Endometrial microvascular endothelial cells (primary cell): Measurements from ENCODE around the gene FAM78A. TPM values are rescaled to one million over a fixed set of nuclear protein-coding genes. Genes with fewer than 3 reads are reported as not detected.

Experiments
- in situ Hi-C: cut with HindIII; loops from 2 replicates; pipeline ENCODE4 v1.10.0; 2017; ENCODE audit warnings: low sequenced_read_pairs, low pct_unique_long_range_greater_than_20kb; ENCODE audit errors: inconsistent ontology term
- total RNA-seq: library from RNA; depleted of rRNA; stranded (reverse); fragments of >200 nt; gene quantifications from one replicate; pipeline ENCODE4 v1.2.3, GENCODE V29; 2015; ENCODE audit errors: inconsistent ontology term

FAM78A gene
- total RNA-seq, 1 donor from 2014 or later, result 5.9 TPM

DNA sequence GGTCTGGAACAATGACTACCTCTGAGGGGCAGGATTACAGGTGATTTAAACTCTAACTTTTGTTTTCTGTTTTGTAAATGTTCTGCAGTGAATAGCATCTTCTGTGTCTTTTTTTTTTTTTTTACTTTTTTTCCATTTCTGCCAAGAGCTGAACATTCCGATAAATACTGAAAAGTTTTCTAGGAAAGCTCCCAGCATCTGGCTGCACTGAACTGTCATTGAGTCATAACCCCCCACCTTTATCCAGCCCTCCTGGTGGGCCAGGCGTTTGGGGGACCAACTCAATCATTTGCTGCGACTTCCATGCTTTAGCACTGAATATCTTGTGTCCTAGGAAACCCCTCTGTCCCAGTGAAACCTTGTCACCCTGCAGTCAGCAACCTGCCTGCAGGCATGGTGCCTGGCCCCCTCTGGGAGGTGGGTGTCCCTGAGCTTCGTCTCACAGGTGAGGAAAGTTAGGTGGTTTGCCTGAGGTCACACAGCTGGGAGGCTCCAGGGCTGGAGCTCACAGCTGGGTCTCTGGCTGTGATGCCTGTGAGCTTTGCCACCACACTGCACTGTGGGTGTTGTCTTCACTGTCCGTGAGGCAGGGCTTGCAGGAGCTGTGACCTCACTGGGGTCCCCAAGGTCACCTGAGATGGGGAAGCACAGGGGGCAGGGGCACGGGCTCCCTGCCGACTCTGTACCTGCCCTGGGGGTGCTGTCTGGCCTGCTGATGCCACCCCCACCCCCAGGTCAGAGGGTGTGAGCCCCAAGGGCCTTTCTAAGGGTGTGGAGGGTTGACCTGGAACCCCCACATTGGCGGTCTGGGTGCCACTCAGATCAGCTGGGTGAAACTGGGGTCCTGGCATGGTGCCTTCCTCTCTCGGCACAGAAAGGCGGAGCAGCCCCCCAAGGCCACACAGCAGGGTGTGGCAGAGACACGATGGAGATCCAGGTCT, 27.3 kb upstream of the FAM78A start:
- in situ Hi-C loops, result no loop called here

DNA sequence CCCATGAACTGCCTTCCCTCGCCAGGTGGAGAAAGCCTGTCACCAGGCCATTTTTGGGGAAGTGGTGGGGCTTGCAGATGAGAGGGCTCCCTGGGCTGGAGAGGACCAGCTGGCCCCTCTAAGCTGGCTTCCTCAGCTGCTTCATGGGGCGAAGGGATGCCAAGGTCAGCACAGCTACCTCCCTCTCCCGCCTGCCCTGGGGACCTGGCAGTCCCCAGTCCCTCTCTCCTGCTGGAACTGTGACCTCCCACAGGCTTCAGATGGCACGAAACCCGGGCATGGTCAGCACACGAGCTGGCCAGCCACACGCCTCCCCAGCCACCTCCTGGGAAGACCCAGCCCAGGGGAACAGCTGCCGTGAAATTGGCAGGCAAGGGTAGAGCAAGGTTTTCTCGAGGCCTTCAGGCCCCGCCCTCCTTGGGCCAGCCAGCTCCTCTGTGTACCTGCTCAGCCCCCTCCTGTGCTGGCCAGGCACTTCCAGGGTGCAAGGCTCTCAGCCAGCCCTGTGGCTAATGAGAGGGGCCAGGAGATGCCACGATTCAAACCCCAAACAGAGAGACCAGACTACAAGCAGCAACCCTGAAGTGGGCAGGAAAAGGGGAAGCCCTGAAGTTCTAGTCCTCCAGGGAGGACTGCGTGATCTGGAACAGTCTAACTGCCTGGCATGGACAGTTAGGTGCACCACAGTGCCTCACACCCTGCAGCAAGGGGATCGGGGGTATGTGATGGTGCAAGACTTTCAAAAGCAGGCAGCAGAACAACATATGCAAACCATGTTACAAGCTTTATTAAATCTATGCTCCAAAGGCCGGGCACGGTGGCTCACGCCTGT, 26.1 kb upstream of the FAM78A start:
- in situ Hi-C loops, result no loop called here

GRCh38 chr9:131300444-131300843, 24.1 kb upstream of the FAM78A start:
- in situ Hi-C loops, result no loop called here

- in situ Hi-C loops, result no loop called here
These were observed 23.6 kb upstream of the FAM78A start for GRCh38 chr9:131299961-131300347.

DNA sequence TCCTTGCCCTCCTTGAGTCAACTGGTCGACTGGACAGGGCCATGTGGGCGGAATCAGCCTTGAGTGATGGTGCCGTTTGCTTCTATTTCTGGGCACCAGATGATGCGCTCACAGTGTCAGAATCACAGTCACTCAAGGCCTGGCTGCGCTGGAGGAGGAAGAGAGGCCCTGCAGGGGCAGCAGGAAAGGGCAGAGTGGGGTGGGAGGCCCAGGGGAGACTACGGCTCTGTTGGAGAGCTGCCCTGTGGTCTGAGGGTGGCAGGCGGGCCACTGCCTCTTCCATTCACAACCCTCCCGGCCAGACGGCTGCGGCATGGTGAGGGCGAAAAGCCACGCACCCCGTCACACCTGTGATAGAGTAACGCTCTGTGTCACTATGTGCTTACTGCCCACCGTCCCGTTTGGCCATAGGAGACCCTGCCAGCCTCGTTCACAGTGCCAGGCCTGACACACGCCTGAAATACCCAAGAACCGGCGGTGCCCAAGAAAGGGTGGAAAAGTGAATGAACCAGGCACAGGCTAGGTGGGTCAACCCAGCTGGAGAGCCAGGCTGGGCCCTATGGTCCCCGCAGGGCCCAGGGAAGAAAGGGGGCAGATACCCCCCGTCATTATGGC, 23.1 kb upstream of the FAM78A start:
- in situ Hi-C loops, result no loop called here

GRCh38 chr9:131298816-131299215, 22.5 kb upstream of the FAM78A start:
- in situ Hi-C loops, result no loop called here

GRCh38 chr9:131298341-131298740, 22.0 kb upstream of the FAM78A start:
- in situ Hi-C loops, result no loop called here

DNA sequence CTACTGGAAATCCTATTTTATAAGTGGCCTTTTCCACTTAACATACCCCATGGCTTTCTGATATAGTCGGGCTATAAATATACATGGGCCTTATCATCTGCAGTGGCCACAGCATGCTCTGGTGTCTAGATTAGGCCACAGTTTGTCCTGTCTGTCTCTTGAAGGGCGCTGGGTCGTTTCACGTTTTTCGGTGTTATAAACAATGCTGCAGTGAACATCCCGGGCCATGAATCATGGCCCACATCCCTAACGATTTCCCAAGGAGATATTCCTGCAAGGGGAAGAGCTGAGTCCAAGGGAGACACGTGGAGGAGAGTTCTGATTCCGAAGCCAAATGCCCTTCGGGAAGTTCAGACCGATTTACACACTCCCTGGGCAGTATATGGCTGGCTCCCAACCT, 21.6 kb upstream of the FAM78A start:
- in situ Hi-C loops, result no loop called here

- in situ Hi-C loops, result no loop called here
These were observed 20.7 kb upstream of the FAM78A start for GRCh38 chr9:131296906-131297500.

DNA sequence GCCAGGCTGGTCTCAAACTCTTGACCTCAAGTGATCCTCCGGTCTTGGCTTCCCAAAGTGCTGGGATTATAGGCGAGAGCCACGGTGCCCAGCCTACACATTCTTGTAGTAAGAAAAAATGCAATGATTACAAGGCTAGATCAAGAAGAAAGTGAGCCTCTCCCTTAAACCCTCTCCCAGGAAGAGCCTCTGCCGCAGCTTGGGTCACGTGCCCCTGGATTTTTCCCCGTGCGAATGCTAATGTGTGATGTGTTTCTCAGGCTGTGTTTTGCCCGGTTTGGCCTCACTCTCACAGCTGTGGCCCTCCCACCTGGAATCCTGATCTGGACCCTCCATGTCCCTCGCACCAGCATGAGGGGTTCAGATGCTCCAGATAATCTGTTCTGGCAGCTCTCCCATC, 20.1 kb upstream of the FAM78A start:
- in situ Hi-C loops, result no loop called here

DNA sequence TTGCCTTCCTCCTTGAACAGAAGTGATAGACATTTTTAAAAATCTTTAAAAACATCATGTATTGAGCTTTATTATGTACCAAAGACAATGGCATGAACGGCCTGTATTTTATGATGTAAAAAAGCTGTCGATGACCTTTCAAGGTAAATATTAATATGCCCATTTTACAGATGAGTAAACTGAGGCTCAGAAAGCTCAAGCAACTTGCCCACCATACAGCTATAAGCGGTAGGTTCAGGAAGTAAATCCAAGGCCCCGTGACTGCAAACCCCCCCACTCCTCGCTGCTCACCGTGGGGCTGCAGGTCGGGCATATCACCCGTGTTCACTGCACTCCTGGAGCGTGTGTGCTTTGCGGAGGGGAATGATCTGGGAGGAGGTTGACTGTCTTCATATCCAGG, 16.6 kb upstream of the FAM78A start:
- in situ Hi-C loops, result no loop called here

DNA sequence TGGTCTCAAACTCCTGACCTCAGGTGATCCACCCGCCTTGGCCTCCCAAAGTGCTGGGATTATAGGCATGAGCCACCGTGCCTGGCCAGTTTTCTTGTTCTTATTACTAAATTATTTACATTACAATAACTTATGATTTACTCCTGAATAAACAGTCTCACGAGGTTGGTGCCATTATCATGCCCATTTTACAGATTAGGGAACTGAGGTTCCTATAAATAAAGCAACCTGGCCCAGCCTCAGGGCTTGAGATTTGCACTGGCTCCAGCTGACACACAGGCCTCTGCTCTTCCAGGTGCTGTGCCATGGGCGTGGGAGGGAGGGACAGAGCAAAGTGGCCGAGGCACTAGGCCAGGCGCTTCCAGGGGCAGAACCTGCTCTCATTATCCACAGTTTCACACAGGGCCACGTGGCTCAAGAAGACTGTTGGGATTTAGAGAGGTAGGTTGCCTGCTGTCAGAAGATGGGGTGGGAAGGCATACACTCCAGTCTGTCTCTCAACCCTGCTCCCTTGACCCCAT, 15.5 kb upstream of the FAM78A start:
- in situ Hi-C loops, result no loop called here

GRCh38 chr9:131290767-131291370, 14.6 kb upstream of the FAM78A start:
- in situ Hi-C loops, result no loop called here

- in situ Hi-C loops, result no loop called here
These were observed 13.9 kb upstream of the FAM78A start for GRCh38 chr9:131290036-131290766.

GRCh38 chr9:131289301-131290035, 13.2 kb upstream of the FAM78A start, which contains the start of gene PLPP7:
Gene PLPP7, plus strand, starts transcription at chr9:131289723. Its CDS starts 275 bp downstream, at chr9:131289998.
- in situ Hi-C loops, result no loop called here

DNA sequence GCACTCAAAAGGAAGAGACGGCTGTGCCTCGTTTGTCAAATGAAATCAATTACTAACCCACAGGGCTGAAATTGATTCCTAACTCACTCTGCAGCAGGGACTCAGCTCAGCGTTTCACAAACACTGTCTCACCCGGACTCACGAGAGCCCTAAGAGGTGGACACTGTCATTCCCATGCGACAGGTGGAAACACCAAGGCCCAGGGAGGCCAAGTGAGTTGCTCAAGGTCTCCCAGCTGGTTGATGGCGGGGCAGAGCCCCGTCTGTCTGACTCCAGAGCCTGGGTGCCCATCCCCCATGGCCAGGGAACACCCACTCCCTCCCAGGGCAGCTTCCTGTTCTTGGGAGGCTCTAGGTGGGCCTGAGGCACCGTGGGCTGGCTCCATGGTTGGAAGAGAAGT, 11.9 kb upstream of the FAM78A start:
- in situ Hi-C loops, result no loop called here

DNA sequence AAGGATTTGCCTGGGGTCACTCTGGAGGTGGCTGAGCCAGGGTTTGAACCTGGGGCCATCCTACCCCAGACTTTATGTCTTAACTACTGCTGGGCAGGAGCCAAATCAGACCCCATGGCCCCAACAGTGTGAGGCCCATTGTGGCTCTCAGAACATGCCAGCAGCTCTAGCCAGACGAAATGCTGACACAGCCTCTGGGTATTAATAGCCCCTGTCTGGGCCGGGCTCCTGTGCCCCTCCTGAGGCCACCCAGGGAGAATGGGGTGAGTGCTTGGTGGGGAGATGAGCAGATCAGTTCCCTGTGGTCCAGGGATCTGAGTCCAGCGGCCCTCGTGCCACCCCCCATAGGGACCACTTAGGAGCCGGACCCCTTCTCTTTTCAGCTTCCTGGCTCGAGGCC, 11.0 kb upstream of the FAM78A start:
- in situ Hi-C loops, result no loop called here
